ENCODE data around the gene MBNL2. TPM values are rescaled to one million over a fixed set of nuclear protein-coding genes. Genes with fewer than 3 reads are reported as not detected.

Gene MBNL2
- total and polyA plus RNA-seq, 4 experiments from 2014 or later: 20.1 to 36.2 (median 28.3) TPM

GRCh38 chr13:97231118-97231828, 9.1 kb downstream of the MBNL2 start:
- Histone ChIP-seq H3K36me3 (ENCODE audit: insufficient read depth, low read length) (peaks cover 5% of the 10 kb centered on the region), H3K27ac (ENCODE audit: low read depth, low read length) (no peak overlapping the region), H3K4me1 (ENCODE audit: insufficient read depth, low read length) (peaks cover 19% of the 10 kb centered on the region), H3K27me3 (ENCODE audit: insufficient read depth, low read length) (no peaks in the 10 kb centered on the region), H3K9me3 (ENCODE audit: control insufficient read depth in 1 of 2, low read length in 2 of 2) (no peaks in the 10 kb centered on the region), H3K4me3 (ENCODE audit: low read length in 2 of 2) (no peak overlapping the region)
- Mint-ChIP-seq H3K4me3 (peak overlapping the region in 1 of 8 donors; percentile 30), H3K27ac (peak overlapping the region in 1 of 7 donors; percentile 6), H3K9me3 (no peaks in the 10 kb centered on the region), H3K36me3 (peaks cover 26 to 28% of the 10 kb centered on the region in 2 donors), H3K4me1 (peaks cover 43 to 82% (median 60%) of the 10 kb centered on the region in 4 donors), H3K27me3 (no peaks in the 10 kb centered on the region)
- ChIA-PET CTCF (ENCODE audit: partially characterized antibody) (interaction anchor here (0.8 to 3.2 kb wide), 4 partner anchors 8 to 121 kb away, joined by 3 to 15 read pairs (median 4); partner anchors contain the start of gene MBNL2), POLR2A (ENCODE audit: partially characterized antibody) (no interaction called here)
- intact Hi-C loops (cut with micrococcal nuclease): no loop called here
- no peak for DNase-seq

- Mint-ChIP-seq H3K27ac (peak overlapping the region in 2 of 7 donors; percentile 10 to 72), H3K27me3 (no peaks in the 10 kb centered on the region), H3K36me3 (peaks cover 26 to 33% of the 10 kb centered on the region in 2 donors), H3K4me1 (peaks cover 43 to 82% (median 59%) of the 10 kb centered on the region in 4 donors), H3K4me3 (peak overlapping the region in 1 of 8 donors; percentile 30), H3K9me3 (no peaks in the 10 kb centered on the region)
- H3K4me3 ChIP-seq (ENCODE audit: low read length in 2 of 2): no peak overlapping the region
- H3K4me1 ChIP-seq (ENCODE audit: insufficient read depth, low read length): peaks cover 15% of the 10 kb centered on the region
- H3K27ac ChIP-seq (ENCODE audit: low read depth, low read length): no peak overlapping the region
- DNase-seq: no peak
- intact Hi-C loops (cut with micrococcal nuclease): no loop called here
- POLR2A ChIA-PET (ENCODE audit: partially characterized antibody): no interaction called here
- CTCF ChIA-PET (ENCODE audit: partially characterized antibody): interaction anchor here (1.0 to 3.2 kb wide), 2 partner anchors 9 to 92 kb away, joined by 3 to 15 read pairs; partner anchors contain the start of gene MBNL2
- H3K27me3 ChIP-seq (ENCODE audit: insufficient read depth, low read length): no peaks in the 10 kb centered on the region
- H3K36me3 ChIP-seq (ENCODE audit: insufficient read depth, low read length): peaks cover 5% of the 10 kb centered on the region
- H3K9me3 ChIP-seq (ENCODE audit: control insufficient read depth in 1 of 2, low read length in 2 of 2): no peaks in the 10 kb centered on the region
Observed at GRCh38 chr13:97231829-97232196, 9.7 kb downstream of the MBNL2 start.

- no peak for DNase-seq
- Histone ChIP-seq H3K36me3 (ENCODE audit: insufficient read depth, low read length) (peaks cover 5% of the 10 kb centered on the region), H3K27me3 (ENCODE audit: insufficient read depth, low read length) (no peaks in the 10 kb centered on the region), H3K9me3 (ENCODE audit: control insufficient read depth in 1 of 2, low read length in 2 of 2) (no peaks in the 10 kb centered on the region), H3K4me3 (ENCODE audit: low read length in 2 of 2) (no peak overlapping the region), H3K4me1 (ENCODE audit: insufficient read depth, low read length) (peaks cover 18% of the 10 kb centered on the region), H3K27ac (ENCODE audit: low read depth, low read length) (no peak overlapping the region)
- no peak overlapping the region for H3K4me3 Mint-ChIP-seq
- no peaks in the 10 kb centered on the region for H3K27me3 Mint-ChIP-seq
- CTCF ChIA-PET (ENCODE audit: partially characterized antibody): interaction anchor here (3.2 kb wide), 1 partner anchor 10 kb away, joined by 15 read pairs; the partner anchor contains the start of gene MBNL2
- no peaks in the 10 kb centered on the region for H3K9me3 Mint-ChIP-seq
- intact Hi-C loops (cut with micrococcal nuclease): no loop called here
- peaks cover 49 to 84% (median 65%) of the 10 kb centered on the region in 4 donors for H3K4me1 Mint-ChIP-seq
- H3K27ac Mint-ChIP-seq: no peak overlapping the region
- POLR2A ChIA-PET (ENCODE audit: partially characterized antibody): interaction anchor here (0.7 to 2.0 kb wide), 2 partner anchors 9 to 25 kb away, joined by 3 to 8 read pairs; no protein-coding TSS in a partner anchor
- peaks cover 29 to 38% of the 10 kb centered on the region in 2 donors for H3K36me3 Mint-ChIP-seq
Observed at GRCh38 chr13:97233499-97233898, 11.4 kb downstream of the MBNL2 start.

GRCh38 chr13:97234236-97234635, 12.1 kb downstream of the MBNL2 start:
- CTCF ChIA-PET (ENCODE audit: partially characterized antibody): no interaction called here
- POLR2A ChIA-PET (ENCODE audit: partially characterized antibody): interaction anchor here (2.0 kb wide), 1 partner anchor 10 kb away, joined by 8 read pairs; no protein-coding TSS in a partner anchor

GRCh38 chr13:97234742-97235141, 12.6 kb downstream of the MBNL2 start:
- Histone ChIP-seq H3K27ac (ENCODE audit: low read depth, low read length) (no peak overlapping the region), H3K4me1 (ENCODE audit: insufficient read depth, low read length) (peaks cover 30% of the 10 kb centered on the region), H3K9me3 (ENCODE audit: control insufficient read depth in 1 of 2, low read length in 2 of 2) (no peaks in the 10 kb centered on the region), H3K4me3 (ENCODE audit: low read length in 2 of 2) (no peak overlapping the region), H3K27me3 (ENCODE audit: insufficient read depth, low read length) (no peaks in the 10 kb centered on the region), H3K36me3 (ENCODE audit: insufficient read depth, low read length) (peaks cover 5% of the 10 kb centered on the region)
- Mint-ChIP-seq H3K9me3 (no peaks in the 10 kb centered on the region), H3K4me1 (peaks cover 54 to 92% (median 71%) of the 10 kb centered on the region in 4 donors), H3K27ac (no peak overlapping the region), H3K36me3 (peaks cover 26 to 33% of the 10 kb centered on the region in 2 donors), H3K4me3 (no peak overlapping the region), H3K27me3 (no peaks in the 10 kb centered on the region)
- POLR2A ChIA-PET (ENCODE audit: partially characterized antibody): interaction anchor here (2.0 kb wide), 1 partner anchor 10 kb away, joined by 8 read pairs; no protein-coding TSS in a partner anchor
- DNase-seq: no peak
- intact Hi-C loops (cut with micrococcal nuclease): no loop called here
- CTCF ChIA-PET (ENCODE audit: partially characterized antibody): no interaction called here

More at GRCh38 chr13:97234236-97234635, 12.1 kb downstream of the MBNL2 start:
- Mint-ChIP-seq H3K4me1 (peaks cover 54 to 92% (median 71%) of the 10 kb centered on the region in 4 donors), H3K4me3 (no peak overlapping the region), H3K9me3 (no peaks in the 10 kb centered on the region), H3K36me3 (peaks cover 29 to 38% of the 10 kb centered on the region in 2 donors), H3K27me3 (no peaks in the 10 kb centered on the region), H3K27ac (no peak overlapping the region)
- H3K4me3 ChIP-seq (ENCODE audit: low read length in 2 of 2): no peak overlapping the region
- peaks cover 25% of the 10 kb centered on the region for H3K4me1 ChIP-seq (ENCODE audit: insufficient read depth, low read length)
- no peaks in the 10 kb centered on the region for H3K9me3 ChIP-seq (ENCODE audit: control insufficient read depth in 1 of 2, low read length in 2 of 2)
- DNase-seq: no peak
- no peak overlapping the region for H3K27ac ChIP-seq (ENCODE audit: low read depth, low read length)
- intact Hi-C loops (cut with micrococcal nuclease): no loop called here
- H3K27me3 ChIP-seq (ENCODE audit: insufficient read depth, low read length): no peaks in the 10 kb centered on the region
- H3K36me3 ChIP-seq (ENCODE audit: insufficient read depth, low read length): peaks cover 5% of the 10 kb centered on the region

GRCh38 chr13:97235549-97236231, 13.6 kb downstream of the MBNL2 start:
- Histone ChIP-seq H3K27ac (ENCODE audit: low read depth, low read length) (no peak overlapping the region), H3K4me1 (ENCODE audit: insufficient read depth, low read length) (peaks cover 37% of the 10 kb centered on the region), H3K9me3 (ENCODE audit: control insufficient read depth in 1 of 2, low read length in 2 of 2) (no peaks in the 10 kb centered on the region), H3K4me3 (ENCODE audit: low read length in 2 of 2) (no peak overlapping the region), H3K27me3 (ENCODE audit: insufficient read depth, low read length) (no peaks in the 10 kb centered on the region), H3K36me3 (ENCODE audit: insufficient read depth, low read length) (peaks cover 5% of the 10 kb centered on the region)
- Mint-ChIP-seq H3K36me3 (peaks cover 24 to 32% of the 10 kb centered on the region in 2 donors), H3K27me3 (no peaks in the 10 kb centered on the region), H3K4me3 (peak overlapping the region in 1 of 8 donors; percentile 29), H3K4me1 (peaks cover 53 to 92% (median 70%) of the 10 kb centered on the region in 4 donors), H3K9me3 (no peaks in the 10 kb centered on the region), H3K27ac (no peak overlapping the region)
- intact Hi-C loops (cut with micrococcal nuclease): no loop called here
- DNase-seq: no peak
- ChIA-PET POLR2A (ENCODE audit: partially characterized antibody) (interaction anchor here (0.8 to 1.6 kb wide), 3 partner anchors 8 to 13 kb away, joined by 3 read pairs; partner anchors contain the start of gene MBNL2), CTCF (ENCODE audit: partially characterized antibody) (no interaction called here)

GRCh38 chr13:97237388-97237787, 15.3 kb downstream of the MBNL2 start:
- no peak overlapping the region for H3K4me3 ChIP-seq (ENCODE audit: low read length in 2 of 2)
- POLR2A ChIA-PET (ENCODE audit: partially characterized antibody): no interaction called here
- H3K27ac Mint-ChIP-seq: peak overlapping the region in 2 of 7 donors; percentile 6 to 44
- no peak overlapping the region for H3K27ac ChIP-seq (ENCODE audit: low read depth, low read length)
- no peak for DNase-seq
- peaks cover 54 to 92% (median 70%) of the 10 kb centered on the region in 4 donors for H3K4me1 Mint-ChIP-seq
- intact Hi-C loops (cut with micrococcal nuclease): no loop called here
- no peaks in the 10 kb centered on the region for H3K9me3 ChIP-seq (ENCODE audit: control insufficient read depth in 1 of 2, low read length in 2 of 2)
- no peaks in the 10 kb centered on the region for H3K27me3 Mint-ChIP-seq
- no peaks in the 10 kb centered on the region for H3K27me3 ChIP-seq (ENCODE audit: insufficient read depth, low read length)
- CTCF ChIA-PET (ENCODE audit: partially characterized antibody): no interaction called here
- H3K4me3 Mint-ChIP-seq: peak overlapping the region in 2 of 8 donors; percentile 9 to 36
- H3K36me3 ChIP-seq (ENCODE audit: insufficient read depth, low read length): peaks cover 5% of the 10 kb centered on the region
- no peaks in the 10 kb centered on the region for H3K9me3 Mint-ChIP-seq
- H3K4me1 ChIP-seq (ENCODE audit: insufficient read depth, low read length): peaks cover 50% of the 10 kb centered on the region
- peaks cover 20 to 28% of the 10 kb centered on the region in 2 donors for H3K36me3 Mint-ChIP-seq

Measured in CD4-positive, alpha-beta memory T cell (primary cell).